DND-41 (cell line): ENCODE measurements around the gene MPV17L2.

ENCODE experiments used
- EZH2 ChIP-seq: IDR thresholded peaks from 3 replicates; pipeline ENCODE4 v1.6.1; 2012; ENCODE audit warnings: borderline replicate concordance, low read depth, mild to moderate bottlenecking, moderate library complexity, low read length, inconsistent platforms; ENCODE audit not compliant: severe bottlenecking
- TF ChIP-seq, protein P1 (sequence below): IDR thresholded peaks from 2 replicates; pipeline ENCODE4 v1.5.1; 2012; ENCODE audit warnings: borderline replicate concordance, low read length, moderate library complexity, mild to moderate bottlenecking; ENCODE audit not compliant: poor library complexity, severe bottlenecking; ENCODE audit errors: extremely low read depth

DNA sequence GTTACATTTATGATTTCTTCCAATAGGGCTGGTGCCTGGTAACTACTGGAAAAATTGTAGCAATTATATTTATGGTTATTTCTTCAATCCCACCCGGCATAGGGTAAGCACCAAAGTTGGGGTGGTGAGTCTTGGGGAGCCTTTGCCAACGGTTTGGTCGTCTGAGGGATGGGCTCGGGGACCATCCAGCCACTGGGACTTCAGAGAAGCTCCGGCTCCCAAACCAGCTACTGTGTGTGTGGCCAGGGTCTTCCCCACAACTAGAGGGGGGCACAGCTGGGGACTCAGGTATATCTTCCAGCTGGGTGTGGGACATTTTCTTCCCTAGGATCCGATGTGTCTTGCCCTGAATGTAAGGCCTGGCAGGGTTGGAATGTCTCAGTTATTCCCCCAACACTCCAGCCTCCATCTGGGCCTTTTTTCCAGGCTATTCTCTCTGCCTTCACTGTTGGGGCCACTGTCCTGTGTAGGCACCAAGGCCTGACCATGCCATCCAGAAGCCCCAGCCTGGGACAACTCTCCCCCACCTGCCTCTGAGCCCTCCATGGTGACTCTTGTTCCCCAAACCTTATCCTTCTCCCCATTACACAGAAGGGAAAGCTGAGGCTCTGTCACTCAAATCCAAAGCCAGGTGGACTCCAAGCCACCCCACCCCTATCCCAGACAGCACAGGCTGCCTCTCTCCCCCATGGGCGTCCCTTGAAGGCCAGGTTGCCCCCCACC, 20.5 kb upstream of the MPV17L2 start:
- TF ChIP-seq, protein P1, sequence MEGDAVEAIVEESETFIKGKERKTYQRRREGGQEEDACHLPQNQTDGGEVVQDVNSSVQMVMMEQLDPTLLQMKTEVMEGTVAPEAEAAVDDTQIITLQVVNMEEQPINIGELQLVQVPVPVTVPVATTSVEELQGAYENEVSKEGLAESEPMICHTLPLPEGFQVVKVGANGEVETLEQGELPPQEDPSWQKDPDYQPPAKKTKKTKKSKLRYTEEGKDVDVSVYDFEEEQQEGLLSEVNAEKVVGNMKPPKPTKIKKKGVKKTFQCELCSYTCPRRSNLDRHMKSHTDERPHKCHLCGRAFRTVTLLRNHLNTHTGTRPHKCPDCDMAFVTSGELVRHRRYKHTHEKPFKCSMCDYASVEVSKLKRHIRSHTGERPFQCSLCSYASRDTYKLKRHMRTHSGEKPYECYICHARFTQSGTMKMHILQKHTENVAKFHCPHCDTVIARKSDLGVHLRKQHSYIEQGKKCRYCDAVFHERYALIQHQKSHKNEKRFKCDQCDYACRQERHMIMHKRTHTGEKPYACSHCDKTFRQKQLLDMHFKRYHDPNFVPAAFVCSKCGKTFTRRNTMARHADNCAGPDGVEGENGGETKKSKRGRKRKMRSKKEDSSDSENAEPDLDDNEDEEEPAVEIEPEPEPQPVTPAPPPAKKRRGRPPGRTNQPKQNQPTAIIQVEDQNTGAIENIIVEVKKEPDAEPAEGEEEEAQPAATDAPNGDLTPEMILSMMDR, result no peak
- TF ChIP-seq EZH2, result no peak
